Prostate gland (tissue), 2 donors: ENCODE results near the gene POFUT2. TPM values are rescaled to one million over a fixed set of nuclear protein-coding genes. Genes with fewer than 3 reads are reported as not detected.

Experiments used
- DNase-seq: peaks from one replicate; pipeline ENCODE4 v3.0.0-alpha.2; 2019; ENCODE audit warnings: low spot score
- H3K27ac ChIP-seq, 2 donors: fragments of 200-600 bp; sonication (generic); 2 replicates each; pipeline ENCODE4 v1.5.1; 2017 to 2019
- H3K27me3 ChIP-seq: fragments of 200-600 bp; sonication (generic); replicated peaks from 2 replicates; pipeline ENCODE4 v1.5.1; 2019; ENCODE audit not compliant: insufficient read depth
- H3K36me3 ChIP-seq, 2 donors: fragments of 200-600 bp; sonication (generic); 1 replicate in 1 of 2; 2 replicates in 1 of 2; pipeline versions ENCODE4 v1.5.1 to v1.8.1; 2017 to 2019
- H3K4me1 ChIP-seq: fragments of 200-600 bp; sonication (generic); replicated peaks from 2 replicates; pipeline ENCODE4 v1.5.1; 2019
- H3K4me3 ChIP-seq, 2 donors: fragments of 200-600 bp; sonication (generic); 2 replicates each; pipeline ENCODE4 v1.5.1; 2017 to 2019
- H3K9me3 ChIP-seq: fragments of 200-600 bp; sonication (generic); 2 replicates; pipeline ENCODE4 v1.5.1; 2017
- CTCF ChIP-seq, 4 experiments: fragments of 200-600 bp in 2 of 4; fragments of 450-650 bp in 2 of 4; sonication (generic) in 2 of 4; IDR thresholded peaks; 1 replicate in 3 of 4; 2 replicates in 1 of 4; pipeline ENCODE4 v1.5.1; 2016 to 2019; ENCODE audit warnings: antibody characterized with exemption in 4 of 4, mild to moderate bottlenecking in 2 of 4, moderate library complexity in 2 of 4
- POLR2A ChIP-seq: fragments of 450-650 bp; IDR thresholded peaks from one replicate; pipeline ENCODE4 v1.6.1; 2016; ENCODE audit warnings: antibody characterized with exemption, mild to moderate bottlenecking
- POLR2AphosphoS5 ChIP-seq: sonication (generic); formaldehyde crosslinking; IDR thresholded peaks from one replicate; pipeline ENCODE4 v1.6.1; 2017; ENCODE audit warnings: antibody characterized with exemption
- WGBS: methylation state at CpG from one replicate; pipeline ENCODE4 v1.1.5; 2018; 5-methylcytosine and 5-hydroxymethylcytosine counted together
- intact Hi-C: fragments of 100-400 bp; cut with DNase I; formaldehyde crosslinking; loops from one replicate; pipeline ENCODE4 v1.14.2; 2022
- total RNA-seq, 2 donors: library from RNA; depleted of rRNA; stranded (reverse); fragments of >200 nt; gene quantifications; one replicate each; pipeline ENCODE4 v1.1.0, GENCODE V29; 2016

The POFUT2 gene
- total RNA-seq, 2 donors from 2014 or later, result 20.2 to 52.4 TPM

GRCh38 chr21:45299864-45300785 lies 12.4 kb upstream of the POFUT2 start:
- no peak for DNase-seq
- TF ChIP-seq CTCF (IDR thresholded peaks at IDR 0.05) (no peak), POLR2AphosphoS5 (no peak), POLR2A (no peak)
- 83% methylated on average over 34 of the region's 34 CpGs for WGBS
- Histone ChIP-seq H3K9me3 (no peaks in the 10 kb centered on the region), H3K27me3 (no peaks in the 10 kb centered on the region), H3K4me3 (no peak overlapping the region), H3K27ac (no peak overlapping the region), H3K4me1 (no peaks in the 10 kb centered on the region), H3K36me3 (no peaks in the 10 kb centered on the region)
- intact Hi-C loops, result no loop called here

- H3K36me3 ChIP-seq, result no peaks in the 10 kb centered on the region
- no peak for TF ChIP-seq CTCF (IDR thresholded peaks at IDR 0.05)
- no peak for TF ChIP-seq POLR2AphosphoS5
- TF ChIP-seq POLR2A, result no peak
- 75% methylated on average over 22 of the region's 22 CpGs for WGBS
- no peaks in the 10 kb centered on the region for H3K4me1 ChIP-seq
- no peaks in the 10 kb centered on the region for H3K9me3 ChIP-seq
- H3K4me3 ChIP-seq, result no peak overlapping the region
- intact Hi-C loops, result no loop called here
- DNase-seq, result no peak
- no peaks in the 10 kb centered on the region for H3K27me3 ChIP-seq
- H3K27ac ChIP-seq, result no peak overlapping the region
Measured at GRCh38 chr21:45299026-45299863, 11.6 kb upstream of the POFUT2 start.

GRCh38 chr21:45297869-45298268 lies 10.2 kb upstream of the POFUT2 start:
- no peak overlapping the region for H3K27ac ChIP-seq
- H3K36me3 ChIP-seq, result no peaks in the 10 kb centered on the region
- H3K9me3 ChIP-seq, result no peaks in the 10 kb centered on the region
- WGBS, result 96% methylated on average over 4 of the region's 4 CpGs
- DNase-seq, result no peak
- H3K27me3 ChIP-seq, result peaks cover 2% of the 10 kb centered on the region
- TF ChIP-seq POLR2A, result no peak
- TF ChIP-seq POLR2AphosphoS5, result no peak
- TF ChIP-seq CTCF (IDR thresholded peaks at IDR 0.05), result no peak
- H3K4me1 ChIP-seq, result peaks cover 5% of the 10 kb centered on the region
- H3K4me3 ChIP-seq, result no peak overlapping the region
- intact Hi-C loops, result no loop called here

GRCh38 chr21:45297329-45297728 lies 9.6 kb upstream of the POFUT2 start:
- no peak for TF ChIP-seq CTCF (IDR thresholded peaks at IDR 0.05)
- no peak for TF ChIP-seq POLR2A
- TF ChIP-seq POLR2AphosphoS5, result no peak
- H3K9me3 ChIP-seq, result no peaks in the 10 kb centered on the region
- H3K36me3 ChIP-seq, result no peaks in the 10 kb centered on the region
- no peak overlapping the region for H3K4me3 ChIP-seq
- H3K27ac ChIP-seq, result no peak overlapping the region
- intact Hi-C loops, result no loop called here
- H3K27me3 ChIP-seq, result peaks cover 2% of the 10 kb centered on the region
- H3K4me1 ChIP-seq, result peaks cover 8% of the 10 kb centered on the region
- WGBS, result 93% methylated on average over 9 of the region's 9 CpGs
- no peak for DNase-seq
